ENCODE data around the gene CLK3. TPM values are rescaled to one million over a fixed set of nuclear protein-coding genes. Genes with fewer than 3 reads are reported as not detected.
"Not testable (repeated sequence)": the region's sequence is repeated elsewhere in the genome, so short reads cannot be mapped to it uniquely, and the experiment has no call there.

The CLK3 gene
- total and polyA plus RNA-seq, 8 donors = 47.6 to 226 (median 93.2) TPM

DNA sequence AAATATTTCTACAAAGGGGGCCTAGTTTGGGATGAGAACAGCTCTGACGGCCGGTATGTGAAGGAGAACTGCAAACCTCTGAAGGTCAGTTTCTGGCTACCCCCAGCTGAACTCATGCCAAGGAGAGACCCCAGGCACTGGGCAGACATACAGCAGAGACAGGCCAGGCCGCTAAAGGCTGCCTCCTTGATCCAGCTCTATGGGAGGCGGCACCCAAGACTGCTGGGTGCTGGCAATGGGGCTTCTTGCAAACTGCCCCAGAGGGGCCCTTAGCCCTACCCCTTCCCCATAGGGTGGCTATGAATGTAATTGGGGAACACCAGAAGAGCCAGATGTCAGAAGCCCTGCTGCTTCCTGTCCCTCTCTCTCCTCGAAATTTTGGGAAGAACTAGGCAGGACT is 13.3 kb downstream of the CLK3 start:
- intact Hi-C loops (cut with DNase I; ENCODE audit: low total_unique reads) = loop anchor here (5.0 kb wide), 1 partner anchor 133 kb away; no protein-coding TSS in a partner anchor
- WGBS, 5 donors = 48 to 66% (median 60%) methylated on average over 5 of the region's 5 CpGs
- H3K9me3 ChIP-seq = no peaks in the 10 kb centered on the region
- peaks cover 73 to 100% (median 99%) of the 10 kb centered on the region in 4 donors for H3K36me3 ChIP-seq
- H3K27ac ChIP-seq = no peak overlapping the region
- no peak overlapping the region for H3K4me3 ChIP-seq
- TF ChIP-seq POLR2AphosphoS5 (IDR thresholded peaks at IDR 0.05) (no peak), CTCF (IDR thresholded peaks at IDR 0.05) (no peak), EP300 (IDR thresholded peaks at IDR 0.05) (no peak), POLR2A (IDR thresholded peaks at IDR 0.05) (no peak)
- no peak for DNase-seq
- H3K27me3 ChIP-seq = no peaks in the 10 kb centered on the region
- peaks cover 0 to 4% (median 1%) of the 10 kb centered on the region in 4 donors for H3K4me1 ChIP-seq

GRCh38 chr15:74629696-74630095 is 14.1 kb downstream of the CLK3 start:
- not testable (repeated sequence) for H3K9me3 ChIP-seq, DNase-seq, H3K27me3 ChIP-seq, H3K4me3 ChIP-seq, H3K27ac ChIP-seq, H3K4me1 ChIP-seq
- 71 to 91% (median 80%) methylated on average over 6 to 10 of the region's 10 CpGs for WGBS, 5 donors
- peaks cover 71 to 100% (median 99%) of the 10 kb centered on the region in 4 donors for H3K36me3 ChIP-seq
- intact Hi-C loops (cut with DNase I; ENCODE audit: low total_unique reads) = loop anchor here (5.0 to 10.0 kb wide), 2 partner anchors 133 to 255 kb away; no protein-coding TSS in a partner anchor

- no peaks in the 10 kb centered on the region for H3K9me3 ChIP-seq
- 71 to 85% (median 75%) methylated on average over 5 to 6 of the region's 6 CpGs for WGBS, 5 donors
- no peaks in the 10 kb centered on the region for H3K27me3 ChIP-seq
- TF ChIP-seq POLR2AphosphoS5 (IDR thresholded peaks at IDR 0.05) = no peak
- TF ChIP-seq EP300 (IDR thresholded peaks at IDR 0.05) = no peak
- no peak for TF ChIP-seq POLR2A (IDR thresholded peaks at IDR 0.05)
- TF ChIP-seq CTCF (IDR thresholded peaks at IDR 0.05) = no peak
- H3K27ac ChIP-seq = no peak overlapping the region
- peaks cover 63 to 100% (median 99%) of the 10 kb centered on the region in 4 donors for H3K36me3 ChIP-seq
- H3K4me1 ChIP-seq = no peaks in the 10 kb centered on the region
- no peak overlapping the region for H3K4me3 ChIP-seq
- DNase-seq = no peak
- intact Hi-C loops (cut with DNase I; ENCODE audit: low total_unique reads) = loop anchor here (10.0 kb wide), 1 partner anchor 256 kb away; no protein-coding TSS in a partner anchor
These were observed 14.8 kb downstream of the CLK3 start for GRCh38 chr15:74630284-74631086.

DNA sequence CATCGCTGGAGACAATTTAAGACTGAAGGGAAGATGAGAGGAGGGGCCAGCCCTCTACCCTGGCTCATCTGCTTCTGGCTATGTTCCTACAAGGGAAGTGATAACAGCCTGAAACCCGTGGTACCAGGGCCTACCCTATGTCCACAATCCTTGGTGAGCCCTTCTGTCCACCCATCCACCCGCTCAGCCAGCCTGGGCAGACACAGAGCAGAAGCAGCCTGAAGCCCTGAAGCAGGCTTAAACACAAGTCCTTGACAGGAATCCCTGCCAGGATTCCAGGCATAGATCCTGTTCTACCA is 15.4 kb downstream of the CLK3 start:
- no peak for DNase-seq
- H3K4me1 ChIP-seq = no peaks in the 10 kb centered on the region
- H3K9me3 ChIP-seq = no peaks in the 10 kb centered on the region
- WGBS, 5 donors = 64 to 77% (median 68%) methylated on average over 3 of the region's 3 CpGs
- intact Hi-C loops (cut with DNase I; ENCODE audit: low total_unique reads) = loop anchor here (10.0 kb wide), 1 partner anchor 256 kb away; no protein-coding TSS in a partner anchor
- no peak overlapping the region for H3K4me3 ChIP-seq
- TF ChIP-seq POLR2A (IDR thresholded peaks at IDR 0.05) = no peak
- TF ChIP-seq POLR2AphosphoS5 (IDR thresholded peaks at IDR 0.05) = no peak
- no peak for TF ChIP-seq CTCF (IDR thresholded peaks at IDR 0.05)
- TF ChIP-seq EP300 (IDR thresholded peaks at IDR 0.05) = no peak
- H3K27ac ChIP-seq = no peak overlapping the region
- peaks cover 58 to 100% (median 99%) of the 10 kb centered on the region in 4 donors for H3K36me3 ChIP-seq
- no peaks in the 10 kb centered on the region for H3K27me3 ChIP-seq

- Histone ChIP-seq H3K4me1 (no peaks in the 10 kb centered on the region), H3K36me3 (peaks cover 58 to 100% (median 99%) of the 10 kb centered on the region in 4 donors), H3K27ac (no peak overlapping the region), H3K9me3 (no peaks in the 10 kb centered on the region), H3K27me3 (no peaks in the 10 kb centered on the region), H3K4me3 (no peak overlapping the region)
- TF ChIP-seq EP300 (IDR thresholded peaks at IDR 0.05) (no peak), POLR2AphosphoS5 (IDR thresholded peaks at IDR 0.05) (no peak), POLR2A (IDR thresholded peaks at IDR 0.05) (no peak), CTCF (IDR thresholded peaks at IDR 0.05) (no peak)
- intact Hi-C loops (cut with DNase I; ENCODE audit: low total_unique reads) = loop anchor here (10.0 kb wide), 1 partner anchor 257 kb away; no protein-coding TSS in a partner anchor
- DNase-seq = no peak
- 53 to 71% (median 55%) methylated on average over 3 of the region's 3 CpGs for WGBS, 5 donors
These were observed 15.8 kb downstream of the CLK3 start for GRCh38 chr15:74631408-74631807.
